Renal cortical epithelial cell (primary cell): Measurements from ENCODE around the gene NES. TPM values are rescaled to one million over a fixed set of nuclear protein-coding genes. Genes with fewer than 3 reads are reported as not detected.

Source experiments
- DNase-seq: peaks from one replicate; pipeline ENCODE4 v3.0.0-alpha.2; 2011; ENCODE audit warnings: low read depth
- total RNA-seq: library from RNA; depleted of rRNA; stranded (reverse); fragments of >200 nt; gene quantifications from 2 replicates; pipeline ENCODE4 v1.2.3, GENCODE V29; 2014

NES gene
- total RNA-seq, 1 donor from 2014 or later = 1.6 TPM

DNA sequence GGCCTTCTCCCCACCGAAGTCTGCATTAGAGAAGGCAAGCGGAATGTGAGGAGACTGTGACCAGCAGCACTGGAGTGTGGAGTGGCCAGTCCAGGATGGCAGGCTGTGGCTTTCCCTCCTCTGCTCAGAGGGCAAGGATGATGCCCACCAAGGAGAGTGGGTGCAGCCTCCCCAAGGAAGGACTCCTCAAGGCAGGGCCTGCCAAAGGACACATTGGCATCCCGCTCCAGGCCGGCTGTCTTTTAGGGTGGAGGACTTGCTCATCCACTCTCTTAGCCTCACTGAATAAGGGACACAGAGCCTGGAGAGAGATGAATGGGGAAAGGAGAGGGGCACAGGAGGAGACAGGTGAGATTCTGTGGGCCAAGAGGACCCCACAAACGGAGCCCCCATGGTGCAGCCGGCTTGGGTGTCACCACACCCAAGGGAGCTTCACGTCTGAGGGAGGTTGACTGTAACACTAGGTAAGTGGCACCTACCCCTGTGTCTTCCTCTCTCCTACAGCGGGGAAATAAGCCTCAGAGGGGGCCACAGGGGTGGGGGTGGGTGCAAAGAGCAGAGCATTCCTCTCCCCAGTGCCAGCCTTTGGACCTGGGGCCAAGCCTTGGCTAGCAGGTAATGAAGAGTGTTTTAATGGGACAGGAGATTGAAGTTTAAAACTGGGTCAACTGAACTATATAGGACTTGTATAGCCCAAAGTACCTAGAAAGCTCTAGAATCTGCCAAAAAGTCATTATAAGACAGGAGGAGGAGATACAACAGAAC, 4.2 kb upstream of the NES start:
- no peak for DNase-seq

DNA sequence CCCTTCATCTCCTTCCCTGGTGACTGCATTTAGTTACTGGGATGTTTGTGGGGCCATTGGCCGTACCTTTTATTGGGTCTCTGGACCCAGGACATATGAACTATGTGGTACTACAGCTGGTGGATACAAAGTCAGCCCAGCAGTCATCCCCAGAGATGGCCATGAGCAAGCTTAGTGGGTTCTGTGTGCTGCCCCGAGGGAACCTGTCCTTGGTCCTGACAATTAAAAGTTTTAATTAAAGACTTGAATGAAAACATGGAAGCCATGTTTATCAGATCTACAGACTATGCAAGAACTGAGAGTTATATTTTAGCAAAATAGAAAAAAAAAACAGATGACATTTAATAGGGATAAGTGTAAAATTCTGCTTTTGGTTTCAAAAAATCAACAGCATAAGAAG, 2.8 kb upstream of the NES start:
- DNase-seq = no peak

DNA sequence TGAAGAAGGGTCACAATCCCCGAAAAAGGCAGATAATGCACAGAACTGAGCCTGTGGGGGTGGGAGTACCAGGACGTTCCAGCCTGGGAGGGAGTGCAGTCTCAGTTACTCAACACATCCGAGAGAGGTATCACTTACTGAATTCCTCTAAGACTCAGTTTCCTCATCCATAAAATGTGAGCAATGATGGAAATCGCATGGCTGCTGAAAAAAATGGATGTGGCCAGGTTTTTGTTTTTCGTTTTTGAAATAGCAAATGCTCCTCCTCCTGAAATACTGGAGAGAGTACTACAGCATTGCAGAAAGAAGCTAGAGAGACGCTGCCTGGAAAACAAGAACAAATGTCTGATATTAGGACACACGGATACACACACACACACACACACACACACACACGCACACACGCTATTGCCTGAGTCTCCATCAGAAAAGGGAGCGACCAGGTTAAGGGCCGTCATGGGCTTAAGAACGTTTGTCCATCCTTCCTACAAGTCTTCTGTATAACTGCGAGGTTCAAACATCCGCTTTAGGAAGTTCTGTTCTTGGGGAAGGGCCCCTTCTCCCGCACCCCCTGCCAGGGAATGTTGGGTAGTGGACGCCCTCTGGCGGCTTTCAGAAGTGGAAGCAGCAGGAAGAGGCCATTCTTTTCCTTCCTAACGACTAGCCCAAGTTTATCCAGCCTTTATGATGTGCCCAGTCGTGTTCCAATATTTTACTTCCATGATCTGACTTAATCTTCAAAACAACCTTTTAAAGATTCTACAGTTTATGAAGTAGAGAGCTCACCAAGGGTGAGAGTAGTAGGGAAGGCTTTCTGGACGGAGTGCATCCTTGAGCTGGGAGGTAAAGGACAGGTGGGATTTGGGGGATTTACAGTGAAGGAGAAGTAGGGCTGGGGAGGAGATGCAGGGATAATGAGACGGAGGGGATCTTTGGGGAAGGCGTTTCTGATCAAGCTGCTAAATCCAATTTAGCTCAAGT, 699 bp upstream of the NES start:
- DNase-seq = no peak

DNA sequence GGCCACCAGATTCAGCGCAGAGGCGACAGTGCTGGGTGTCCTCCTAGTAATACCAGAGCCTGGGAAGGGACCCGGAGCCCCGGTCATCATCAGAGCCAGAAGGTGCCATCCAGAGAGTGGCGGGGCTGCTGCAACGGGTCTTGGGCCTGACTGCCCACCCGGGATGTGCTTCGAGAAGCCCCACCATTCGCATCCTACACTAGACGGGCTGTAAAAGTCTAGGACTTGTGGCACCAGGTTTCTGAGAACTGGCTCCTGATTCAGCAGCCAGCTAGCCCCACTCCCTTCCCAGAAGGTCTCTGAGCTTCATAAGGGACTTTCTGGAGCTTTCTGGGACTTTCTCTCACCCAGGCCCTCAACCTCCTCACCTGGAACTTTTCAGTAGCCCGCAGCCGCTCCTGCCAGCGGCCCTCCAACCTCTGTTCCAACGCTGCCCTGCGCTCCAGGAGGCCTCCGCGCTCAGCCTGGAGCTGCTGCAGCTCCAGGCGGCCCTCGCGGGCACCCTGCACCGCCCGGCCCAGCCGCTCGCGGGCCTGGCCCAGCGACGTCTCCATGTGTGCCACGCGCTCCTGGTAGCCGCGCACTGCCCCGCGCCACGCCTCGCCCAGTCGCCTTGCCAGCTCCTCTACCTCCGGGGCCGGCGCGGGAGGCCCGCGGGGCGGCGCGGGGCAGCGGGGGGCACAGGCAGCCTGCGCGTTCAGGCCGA, 940 bp downstream of the NES start:
- no peak for DNase-seq

DNA sequence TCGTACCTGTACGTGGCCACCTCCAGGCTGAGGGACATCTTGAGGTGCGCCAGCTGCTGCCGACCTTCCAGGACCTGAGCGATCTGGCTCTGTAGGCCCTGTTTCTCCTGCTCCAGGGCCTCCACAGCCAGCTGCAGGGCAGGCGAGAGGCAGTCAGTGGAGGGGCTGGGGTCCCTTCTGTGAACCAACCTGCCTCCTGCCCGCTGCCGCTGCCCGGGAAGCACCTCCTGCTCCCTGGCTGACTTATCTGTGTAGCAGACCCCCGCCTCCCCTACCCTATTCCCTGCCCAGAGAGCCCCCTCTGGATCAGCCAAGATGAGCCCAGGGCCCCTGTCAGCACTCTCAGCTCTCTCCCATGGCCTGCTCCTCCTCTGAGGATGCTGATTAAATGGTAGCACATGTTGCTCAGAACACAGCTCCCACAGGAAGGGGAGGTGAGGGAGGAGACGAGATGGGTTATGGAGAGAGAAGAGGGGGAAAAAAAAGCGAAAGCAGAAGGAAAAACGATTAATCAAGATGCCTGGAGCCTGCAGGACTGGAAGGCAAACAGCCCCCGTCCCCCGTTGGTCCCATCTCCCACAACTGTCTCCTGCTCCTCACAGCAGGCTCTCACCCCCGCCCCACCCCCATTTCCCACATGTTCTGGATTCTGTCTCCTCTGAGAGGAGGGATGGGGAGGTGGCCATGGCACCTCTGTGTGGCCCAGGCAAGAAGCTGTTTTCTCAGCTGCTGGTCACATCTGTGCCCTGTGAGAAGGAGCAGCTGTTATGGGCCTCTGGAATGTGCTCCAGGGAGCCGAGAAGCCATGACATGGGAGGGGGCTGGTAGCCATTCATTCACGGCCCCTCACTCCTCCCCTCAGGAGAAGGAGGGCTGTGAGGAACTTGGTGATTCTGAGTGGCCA, 1.7 kb downstream of the NES start:
- DNase-seq = no peak

DNA sequence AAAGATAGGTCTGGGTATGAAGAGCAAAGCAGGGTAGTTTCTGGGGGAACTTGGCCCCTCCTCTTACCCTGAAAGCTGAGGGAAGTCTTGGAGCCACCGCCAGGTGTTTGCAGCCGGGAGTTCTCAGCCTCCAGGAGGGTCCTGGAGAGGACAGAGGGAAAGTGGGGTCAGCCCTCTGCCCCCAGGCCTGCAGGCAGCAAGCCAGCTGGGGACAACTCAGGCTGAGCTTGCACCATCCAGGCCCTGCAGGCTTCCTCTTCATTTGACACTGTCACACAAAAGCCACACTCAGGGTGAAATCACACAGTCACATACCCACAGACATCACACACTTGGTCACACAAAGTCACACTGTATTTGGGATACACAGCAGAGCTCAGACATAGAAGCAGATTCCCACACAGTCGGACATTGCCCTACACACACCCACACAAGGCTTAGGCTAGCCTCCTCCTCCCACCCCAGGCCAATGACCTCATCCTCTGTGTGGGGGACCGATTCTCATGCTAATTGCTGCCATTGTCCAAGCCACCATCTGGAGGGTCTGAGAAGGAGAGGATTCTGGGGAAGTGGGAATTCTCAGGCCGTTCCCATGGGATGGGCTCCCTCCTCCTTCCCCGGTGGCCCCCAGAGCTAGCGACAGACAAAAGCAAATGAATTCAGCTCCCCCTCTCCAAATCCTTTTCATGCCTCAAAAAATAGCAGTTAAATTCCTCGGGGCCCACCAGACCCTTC, 3.7 kb downstream of the NES start:
- no peak for DNase-seq

DNA sequence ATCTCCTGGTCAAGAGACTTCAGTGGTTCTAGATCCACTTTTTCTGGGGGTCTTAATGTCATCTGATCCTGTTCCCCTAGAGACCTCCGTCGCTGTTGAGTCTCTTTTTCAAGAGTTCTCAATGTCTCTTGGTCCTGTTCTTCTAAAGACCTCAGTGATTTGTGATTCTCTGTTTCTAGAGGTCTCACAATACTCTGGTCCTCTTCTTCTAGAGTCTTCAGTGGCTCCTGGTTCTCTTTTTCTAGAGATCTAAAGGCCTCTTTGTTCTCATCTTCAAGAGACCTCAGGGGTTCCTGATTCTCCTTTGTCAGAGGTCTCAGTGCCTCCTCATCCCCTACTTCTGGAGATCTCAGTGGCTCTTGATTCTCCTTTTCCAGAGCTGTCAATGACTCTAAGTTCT, 5.4 kb downstream of the NES start:
- DNase-seq = no peak

DNA sequence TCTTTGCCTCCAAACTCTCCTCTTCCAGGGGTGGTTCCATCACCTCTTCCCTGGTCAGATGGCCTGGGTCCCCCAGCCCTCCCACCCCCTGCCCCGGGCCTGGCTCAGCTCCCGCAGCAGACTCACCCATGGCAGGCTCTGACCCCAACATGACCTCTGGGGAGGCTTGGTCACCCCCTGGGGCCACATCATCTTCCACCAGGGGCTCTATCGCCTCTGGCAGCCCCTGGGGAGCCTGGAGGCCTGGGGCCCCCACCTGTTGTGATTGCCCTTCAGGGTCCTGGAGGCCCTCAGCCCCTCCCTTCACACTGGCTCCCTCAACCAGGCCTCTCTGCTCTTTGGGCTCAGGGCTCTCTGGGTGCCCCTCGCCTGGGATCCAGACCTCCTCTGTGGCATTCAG, 6.4 kb downstream of the NES start:
- DNase-seq = no peak

DNA sequence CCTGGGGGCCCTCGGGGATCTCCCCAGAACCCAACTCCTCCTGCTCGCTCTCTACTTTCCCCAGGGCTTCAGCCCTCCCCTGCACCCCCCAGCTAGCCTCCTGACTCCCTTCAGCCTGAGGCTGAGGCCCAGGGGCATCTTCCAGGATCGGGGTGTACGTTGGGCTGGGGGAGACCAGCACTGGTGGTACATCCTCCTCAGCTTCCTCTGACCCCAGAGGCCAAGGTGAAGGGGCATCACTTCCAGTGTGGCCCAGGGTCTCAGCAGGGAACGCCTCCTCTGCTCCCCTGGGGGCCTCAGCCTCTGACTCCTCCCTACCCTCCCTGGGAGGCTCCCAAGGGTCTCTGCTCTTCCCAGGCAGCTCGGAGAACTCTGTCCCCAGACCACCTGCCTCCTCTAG, 6.8 kb downstream of the NES start:
- no peak for DNase-seq

DNA sequence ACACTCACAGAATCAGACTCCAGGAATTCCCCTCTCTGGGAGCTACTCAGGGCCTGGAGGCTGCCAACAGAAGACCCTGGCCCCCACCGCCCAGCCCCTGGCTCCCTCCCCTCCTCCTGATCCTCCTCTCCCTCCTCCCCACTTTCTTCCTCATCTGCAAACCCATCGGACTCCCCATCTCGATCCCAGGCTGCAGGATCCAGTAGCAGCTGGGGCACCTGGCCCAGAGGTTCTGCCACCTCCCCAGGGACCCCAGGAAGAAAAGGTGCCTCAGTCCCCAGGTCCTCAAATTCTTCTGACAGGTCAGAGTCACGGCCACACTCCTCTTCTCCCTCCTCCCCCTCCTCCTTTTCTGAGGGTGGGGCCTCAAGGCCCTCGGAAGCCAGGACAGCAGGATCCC, 7.4 kb downstream of the NES start:
- DNase-seq = no peak

DNA sequence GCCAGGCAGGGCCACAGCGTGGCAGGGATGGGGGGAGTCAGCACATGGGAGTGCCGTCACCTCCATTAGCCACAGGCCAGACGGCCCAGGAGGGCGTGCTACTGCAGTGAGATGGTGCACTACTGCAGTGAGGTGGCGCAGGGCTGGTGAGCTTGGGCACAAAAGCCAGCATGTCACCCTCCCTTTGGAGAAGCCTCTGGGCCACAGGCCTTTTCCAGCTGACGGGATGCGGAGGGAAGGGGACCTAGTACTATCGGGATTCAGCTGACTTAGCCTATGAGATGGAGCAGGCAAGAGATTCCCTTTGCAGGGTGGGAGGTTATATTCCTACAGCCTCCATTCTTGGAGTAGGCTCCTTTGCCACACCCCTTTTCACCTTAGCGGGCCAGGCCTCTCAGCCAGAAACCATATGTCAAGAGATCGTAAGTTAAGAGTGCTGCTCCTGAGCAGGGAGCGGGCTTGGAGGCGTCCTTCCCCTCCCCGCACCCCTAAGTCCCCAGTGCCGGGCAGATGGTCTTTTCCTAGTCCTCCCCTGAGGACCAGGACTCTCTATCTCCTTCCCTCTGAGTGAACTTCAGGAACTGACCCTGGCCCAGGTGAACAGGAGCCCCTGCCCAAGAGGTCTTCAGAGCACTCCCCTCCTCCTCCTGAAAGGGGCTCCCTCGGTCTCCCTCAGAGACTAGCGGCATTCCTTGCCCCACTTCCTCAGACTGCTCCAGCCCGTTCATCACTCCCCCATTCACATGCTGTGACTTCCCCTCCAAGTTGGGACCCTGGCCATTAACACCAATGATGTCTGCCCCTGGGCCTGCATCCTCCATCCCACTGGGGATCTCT, 8.2 kb downstream of the NES start:
- no peak for DNase-seq

DNA sequence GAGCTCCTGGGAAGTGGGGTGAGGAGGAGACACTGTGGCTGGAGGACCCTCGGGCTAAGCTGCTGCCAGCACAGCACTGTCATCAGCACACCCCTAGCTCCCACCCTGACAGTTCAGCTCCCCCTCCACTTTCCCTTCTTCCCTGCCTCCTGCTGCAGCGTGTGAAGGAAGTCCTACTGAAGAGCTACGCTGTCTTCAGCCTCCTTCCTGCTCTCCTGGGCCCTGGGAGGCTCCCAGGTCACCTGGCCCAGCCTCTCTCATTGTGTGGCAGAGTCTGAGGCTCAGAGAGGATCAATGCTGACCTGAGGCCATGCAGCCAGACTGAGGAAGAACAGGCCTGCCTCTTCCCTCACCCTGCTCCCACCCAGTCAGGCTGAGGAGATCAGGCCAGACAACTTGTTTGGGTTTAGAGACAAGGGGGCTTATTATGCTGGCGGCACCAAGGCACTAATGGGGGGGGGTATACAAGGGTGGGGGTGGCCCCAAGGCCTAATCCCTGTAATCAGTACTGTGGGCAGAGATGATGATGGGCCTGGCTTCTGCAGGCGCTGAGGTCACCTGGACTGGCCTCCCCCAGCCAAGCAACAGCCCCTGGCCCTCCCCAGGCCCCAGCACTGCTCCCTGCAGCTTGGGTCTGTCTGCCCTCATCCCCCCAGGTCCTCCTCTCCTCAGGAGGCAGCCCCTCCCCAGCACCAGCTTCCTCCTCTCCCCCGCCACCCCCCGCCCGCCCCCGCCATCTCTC, 9.1 kb downstream of the NES start:
- no peak for DNase-seq

DNA sequence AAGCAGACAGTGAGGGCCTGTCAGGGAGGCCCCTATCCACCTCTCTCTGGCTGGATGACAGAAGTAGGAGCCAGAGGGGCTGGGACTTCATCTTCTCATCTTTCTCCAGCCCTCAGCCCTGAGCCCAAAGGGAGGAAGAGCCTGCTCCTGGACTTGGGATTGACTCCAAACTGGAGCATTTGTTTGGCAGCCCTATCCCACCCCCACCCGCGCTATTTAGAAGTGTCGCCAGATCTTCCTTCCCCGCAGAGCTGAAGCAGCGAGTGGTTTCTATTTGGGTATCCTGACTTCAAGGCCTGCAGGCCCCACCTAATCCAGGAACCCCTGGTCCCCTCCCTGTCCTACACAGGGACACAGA, 9.6 kb downstream of the NES start:
- DNase-seq = no peak

DNA sequence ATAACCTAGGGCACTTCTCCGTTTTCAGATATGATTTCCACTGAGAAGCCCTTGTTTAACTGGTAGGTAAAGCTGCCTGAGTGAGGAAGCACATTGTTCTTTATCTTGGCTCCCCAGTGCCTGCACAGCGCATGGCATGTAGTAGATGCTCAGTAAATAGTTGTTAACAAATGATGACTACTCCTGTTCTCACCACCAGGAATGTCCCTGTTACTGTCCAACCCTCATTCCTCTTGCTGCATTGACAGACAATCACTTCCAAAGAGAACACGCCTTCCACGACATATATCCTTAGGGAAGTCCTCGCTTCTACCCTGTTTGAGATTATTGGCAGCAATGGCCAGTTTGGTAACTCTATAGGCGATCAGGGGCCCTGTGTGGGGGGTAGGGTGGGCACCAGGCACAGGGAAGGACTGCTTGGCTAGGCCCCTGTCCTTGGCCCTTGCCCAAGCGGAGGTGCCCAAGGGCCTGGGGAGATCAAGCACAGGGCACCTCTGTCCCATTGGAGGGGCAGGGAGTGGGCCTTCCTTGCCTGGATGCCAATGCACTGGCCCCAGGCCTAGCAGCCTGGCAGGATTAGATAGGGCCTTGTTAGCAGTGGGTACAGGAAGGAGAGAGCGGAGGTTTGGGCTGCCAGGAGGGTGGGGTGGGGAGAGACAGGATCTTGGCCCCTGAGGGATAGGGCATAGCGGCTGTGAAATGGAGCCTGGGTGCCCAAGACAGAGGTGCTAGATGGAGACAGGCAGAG, 10.2 kb downstream of the NES start:
- no peak for DNase-seq

DNA sequence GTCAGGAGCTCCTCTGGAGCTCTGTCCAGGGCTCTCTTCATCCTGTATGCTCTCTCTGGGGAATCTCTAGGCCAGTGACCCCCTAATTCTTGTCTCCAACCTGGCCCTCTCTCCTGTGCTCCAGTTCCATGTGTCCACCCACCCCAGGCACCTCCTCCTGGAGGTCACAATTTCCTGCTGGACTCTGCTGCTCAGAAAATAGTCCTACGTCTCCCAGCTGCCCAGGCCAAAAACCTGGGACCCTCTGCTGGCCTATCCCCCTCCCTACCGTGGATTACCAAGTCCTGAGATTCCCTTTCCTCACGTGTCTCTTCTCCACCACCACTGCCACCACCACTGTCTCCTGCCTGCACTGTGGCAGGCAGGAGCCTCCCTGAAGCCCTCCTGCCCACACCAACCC, 11.7 kb downstream of the NES start:
- no peak for DNase-seq

DNA sequence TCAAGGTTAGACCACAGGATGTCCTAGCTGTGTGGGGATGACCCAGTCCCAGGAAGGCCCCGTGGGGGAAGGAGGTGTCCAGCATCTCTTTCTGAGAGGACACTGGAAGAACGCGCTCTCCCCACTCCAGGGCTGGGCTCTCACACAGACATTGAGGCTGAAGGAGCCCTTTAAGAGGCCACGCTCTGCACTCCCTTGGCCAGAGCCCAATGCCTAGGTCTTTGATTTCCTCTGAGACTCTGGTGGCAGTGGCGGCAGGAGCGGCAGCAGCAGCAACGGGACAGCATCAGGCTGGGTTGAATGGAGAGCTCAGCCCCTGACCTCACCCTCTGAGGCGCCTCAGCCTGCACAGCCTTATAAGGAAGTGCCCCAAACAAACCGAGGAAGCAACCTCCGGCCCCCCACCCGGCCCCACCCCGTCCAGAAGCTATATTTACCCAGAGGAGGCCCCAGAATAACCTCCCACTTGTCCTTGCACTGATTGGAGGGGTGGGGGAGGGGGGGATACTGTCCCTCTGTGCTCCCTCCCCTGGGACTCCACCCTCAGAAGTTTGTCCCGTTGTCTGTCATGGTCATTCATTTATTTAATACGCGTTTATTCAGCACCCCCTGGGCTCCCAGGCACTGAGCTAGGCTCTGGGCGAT, 12.3 kb downstream of the NES start:
- DNase-seq = no peak

DNA sequence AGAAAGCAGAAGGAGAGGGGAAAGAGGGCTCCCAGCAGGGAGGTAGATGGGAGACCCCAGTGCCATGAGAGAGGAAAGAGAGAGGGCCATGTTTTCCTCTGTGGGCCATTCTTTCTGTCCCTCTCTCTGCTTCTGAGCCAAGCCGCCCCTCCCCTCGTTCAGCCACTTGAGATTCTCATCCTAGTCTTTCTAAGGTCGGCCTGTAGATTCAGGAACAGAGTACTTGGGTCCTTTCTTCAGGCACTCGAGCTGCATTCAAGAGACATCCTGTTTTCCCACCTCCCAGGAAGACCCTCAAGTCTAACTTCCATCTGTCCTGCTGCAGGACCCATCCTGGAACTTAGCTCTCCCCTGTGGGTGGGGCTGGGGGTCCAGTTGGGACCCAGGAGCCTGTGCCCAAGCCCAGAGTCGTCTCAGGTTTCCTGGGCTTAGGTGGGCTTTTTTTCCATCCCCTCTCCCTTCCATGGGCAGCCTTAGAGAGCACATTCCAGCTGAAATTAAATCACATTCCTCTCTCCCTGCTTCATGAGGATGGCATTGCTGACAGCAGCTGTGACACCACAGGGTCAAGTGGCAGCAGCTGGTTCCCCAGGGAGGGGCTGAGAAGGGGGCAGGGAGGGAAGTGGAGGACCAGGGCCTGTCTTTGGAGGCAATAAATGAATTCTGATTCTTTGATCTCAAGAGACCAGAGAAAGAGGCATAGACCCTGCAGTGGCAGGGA, 13.0 kb downstream of the NES start:
- no peak for DNase-seq
